Esophagus (tissue), 2 donors: ENCODE results near the gene NSA2. TPM values are rescaled to one million over a fixed set of nuclear protein-coding genes. Genes with fewer than 3 reads are reported as not detected.

Source experiments
- H3K27ac ChIP-seq, 2 donors: one replicate each; pipeline ENCODE4 v1.5.1; 2013; ENCODE audit warnings: low read depth in 2 of 2, mild to moderate bottlenecking in 2 of 2, inconsistent platforms in 1 of 2, low read length in 1 of 2, moderate library complexity in 1 of 2
- H3K27me3 ChIP-seq, 2 donors: one replicate each; pipeline ENCODE4 v1.6.1; 2013; ENCODE audit warnings: low read length in 2 of 2, control low read depth in 1 of 2, mild to moderate bottlenecking in 1 of 2; ENCODE audit not compliant: insufficient read depth in 2 of 2, control insufficient read depth in 1 of 2
- H3K36me3 ChIP-seq, 2 donors: one replicate each; pipeline ENCODE4 v1.6.1; 2013; ENCODE audit warnings: low read length in 1 of 2; ENCODE audit not compliant: control insufficient read depth in 2 of 2, insufficient read depth in 2 of 2
- H3K4me1 ChIP-seq, 2 donors: one replicate each; pipeline ENCODE4 v1.6.1; 2013; ENCODE audit warnings: low read length in 1 of 2; ENCODE audit not compliant: control insufficient read depth in 2 of 2, insufficient read depth in 2 of 2
- H3K4me3 ChIP-seq, 2 donors: one replicate each; pipeline ENCODE4 v1.5.1; 2013; ENCODE audit warnings: low read length in 2 of 2, mild to moderate bottlenecking in 2 of 2, low read depth in 1 of 2, moderate library complexity in 1 of 2
- H3K9me3 ChIP-seq, 2 donors: one replicate each; pipeline ENCODE4 v1.6.1; 2013; ENCODE audit warnings: mild to moderate bottlenecking in 2 of 2, low read depth in 1 of 2, low read length in 1 of 2, moderate library complexity in 1 of 2; ENCODE audit not compliant: control insufficient read depth in 2 of 2, insufficient read depth in 1 of 2
- WGBS, 2 donors: extraction: QIAGEN DNeasy Blood & Tissue Kit; methylation state at CpG; one replicate each; pipeline ENCODE4 v1.1.7; 2013; 5-methylcytosine and 5-hydroxymethylcytosine counted together
- polyA plus RNA-seq, 2 donors: library from polyadenylated mRNA; stranded (reverse); fragments of 200-250 nt; gene quantifications; one replicate each; pipeline ENCODE4 v1.2.3, GENCODE V29; 2013
- donor health status: healthy with polysubstance abuse.
- donor health status: Bipolar disorder and iron deficiency.

The NSA2 gene
- polyA plus RNA-seq, 2 donors: 50.2 to 80.6 TPM

- H3K36me3 ChIP-seq: no peaks in the 10 kb centered on the region
- no peak overlapping the region for H3K4me3 ChIP-seq
- H3K9me3 ChIP-seq: no peaks in the 10 kb centered on the region
- H3K27me3 ChIP-seq: no peaks in the 10 kb centered on the region
- H3K27ac ChIP-seq: no peak overlapping the region
- WGBS, 2 donors: 82 to 89% methylated on average over 3 of the region's 3 CpGs
- H3K4me1 ChIP-seq: no peaks in the 10 kb centered on the region
These were observed 34.1 kb downstream of the NSA2 start for GRCh38 chr5:74801197-74801596.

- Histone ChIP-seq H3K27ac (no peak overlapping the region), H3K36me3 (no peaks in the 10 kb centered on the region), H3K4me3 (no peak overlapping the region), H3K4me1 (no peaks in the 10 kb centered on the region), H3K27me3 (no peaks in the 10 kb centered on the region), H3K9me3 (no peaks in the 10 kb centered on the region)
- 28 to 31% methylated on average over 1 of the region's 1 CpG for WGBS, 2 donors
These were observed 34.9 kb downstream of the NSA2 start for GRCh38 chr5:74801941-74802340.

GRCh38 chr5:74810915-74811314, 43.9 kb downstream of the NSA2 start:
- H3K27ac ChIP-seq: no peak overlapping the region
- no peaks in the 10 kb centered on the region for H3K36me3 ChIP-seq
- H3K4me3 ChIP-seq: no peak overlapping the region
- no peaks in the 10 kb centered on the region for H3K9me3 ChIP-seq
- H3K4me1 ChIP-seq: no peaks in the 10 kb centered on the region
- H3K27me3 ChIP-seq: no peaks in the 10 kb centered on the region
- 51 to 73% methylated on average over 4 of the region's 4 CpGs for WGBS, 2 donors

GRCh38 chr5:74816875-74817274, 49.8 kb downstream of the NSA2 start:
- no peaks in the 10 kb centered on the region for H3K9me3 ChIP-seq
- 60 to 76% methylated on average over 1 of the region's 1 CpG for WGBS, 2 donors
- H3K27me3 ChIP-seq: no peaks in the 10 kb centered on the region
- H3K27ac ChIP-seq: no peak overlapping the region
- H3K4me1 ChIP-seq: no peaks in the 10 kb centered on the region
- no peaks in the 10 kb centered on the region for H3K36me3 ChIP-seq
- no peak overlapping the region for H3K4me3 ChIP-seq

GRCh38 chr5:74822288-74822687, 55.2 kb downstream of the NSA2 start:
- Histone ChIP-seq H3K4me1 (no peaks in the 10 kb centered on the region), H3K4me3 (no peak overlapping the region), H3K27ac (no peak overlapping the region), H3K27me3 (no peaks in the 10 kb centered on the region), H3K36me3 (no peaks in the 10 kb centered on the region), H3K9me3 (no peaks in the 10 kb centered on the region)
- 97 to 100% methylated on average over 1 of the region's 1 CpG for WGBS, 2 donors

GRCh38 chr5:74829413-74829812, 62.4 kb downstream of the NSA2 start:
- H3K9me3 ChIP-seq: no peaks in the 10 kb centered on the region
- no peaks in the 10 kb centered on the region for H3K27me3 ChIP-seq
- H3K4me3 ChIP-seq: no peak overlapping the region
- H3K27ac ChIP-seq: no peak overlapping the region
- 83 to 87% methylated on average over 7 of the region's 7 CpGs for WGBS, 2 donors
- H3K4me1 ChIP-seq: no peaks in the 10 kb centered on the region
- H3K36me3 ChIP-seq: no peaks in the 10 kb centered on the region

Other genes starting within 250 kb of the NSA2 start
- 1 to 10 TPM; 1.4 to 2.0 TPM for gene ENC1, start 126.5 kb upstream of the NSA2 start, polyA plus RNA-seq
- gene HEXB, start 82.0 kb upstream of the NSA2 start, polyA plus RNA-seq: 10 to 100 TPM; 21.5 to 36.5 TPM
- 10 to 100 TPM; 10.2 to 21.5 TPM for gene GFM2, start 132 bp upstream of the NSA2 start, polyA plus RNA-seq
- gene FAM169A, start 99.1 kb downstream of the NSA2 start, polyA plus RNA-seq: under 1 TPM; 0.28 to 0.29 TPM